H1 (cell line): ENCODE data around the gene UBAP2L. TPM values are rescaled to one million over a fixed set of nuclear protein-coding genes. Genes with fewer than 3 reads are reported as not detected.

Source experiments
- ATF2 ChIP-seq: IDR thresholded peaks from 2 replicates; pipeline ENCODE4 v1.6.1; 2012; ENCODE audit warnings: low read length, inconsistent platforms
- CTCF ChIP-seq, 3 experiments: IDR thresholded peaks; 1 replicate in 2 of 3; 2 replicates in 1 of 3; pipeline versions ENCODE4 v1.5.1 to v1.6.1; 2011; ENCODE audit warnings: low read length in 3 of 3, mild to moderate bottlenecking in 3 of 3, inconsistent platforms in 2 of 3, low read depth in 1 of 3, moderate library complexity in 1 of 3; ENCODE audit not compliant: insufficient read depth in 1 of 3; ENCODE audit errors: control extremely low read depth in 1 of 3
- HDAC6 ChIP-seq: IDR thresholded peaks from one replicate; pipeline ENCODE4 v1.7.1; 2012; ENCODE audit warnings: low read depth, mild to moderate bottlenecking, inconsistent platforms, low read length, moderate library complexity
- KDM1A ChIP-seq: fragments of 200-600, 300-600 bp; sonication (generic); IDR thresholded peaks from 2 replicates; pipeline ENCODE4 v1.7.1; 2016; ENCODE audit warnings: mild to moderate bottlenecking, low read length, borderline replicate concordance
- NANOG ChIP-seq: IDR thresholded peaks from 2 replicates; pipeline ENCODE4 v1.6.1; 2011; ENCODE audit warnings: low read length, low read depth, mild to moderate bottlenecking, inconsistent platforms; ENCODE audit not compliant: insufficient read depth, poor library complexity, severe bottlenecking
- RXRA ChIP-seq: IDR thresholded peaks from 2 replicates; pipeline ENCODE4 v1.6.1; 2011; ENCODE audit warnings: low read depth, mild to moderate bottlenecking, low read length, moderate library complexity; ENCODE audit not compliant: insufficient read depth
- polyA plus RNA-seq, 7 experiments: library from polyadenylated mRNA; depleted of rRNA in 3 of 7; stranded (reverse) in 5 of 7; unstranded in 2 of 7; fragments of >200 nt in 5 of 7; fragments of 200-250 nt in 2 of 7; gene quantifications; 1 replicate in 5 of 7; 2 replicates in 1 of 7; 4 replicates in 1 of 7; pipeline versions ENCODE4 v1.2.1 to v1.2.3, GENCODE V29; 2011 to 2013; ENCODE audit warnings: missing spikeins in 2 of 7, mixed read lengths in 2 of 7
- total RNA-seq: library from RNA; stranded (reverse); fragmentation: NEBNext Ultra II Directional; extraction: Animal tissue kit (Norgen Biotek cat#: 25700); gene quantifications from 2 replicates; pipeline ENCODE4 v1.2.1, GENCODE V29; 2021

The UBAP2L gene
- total and polyA plus RNA-seq, 2 of the 8 experiments (the other 6 are each of a cell fraction or from before 2014, with no cell fraction given) = 254 to 349 TPM

GRCh38 chr1:154272217-154272998 is 51.7 kb downstream of the UBAP2L start, which contains the start of gene HAX1 (continued):
- TF ChIP-seq CTCF (IDR thresholded peaks at IDR 0.05; ENCODE audit: control extremely low read depth in 1 of 3, insufficient read depth in 1 of 3, low read depth in 1 of 3, low read length in 3 of 3) (peak; percentile 73 to 85 (median 78)), RXRA (no peak), NANOG (no peak), HDAC6 (no peak), ATF2 (peak; percentile 77), KDM1A (no peak)
- TF ChIP-seq, all 59 proteins: peak for 19
